NCI-H460 (cell line): ENCODE results near the gene SQSTM1. TPM values are rescaled to one million over a fixed set of nuclear protein-coding genes. Genes with fewer than 3 reads are reported as not detected.

Experiments used
- DNase-seq: peaks from one replicate; pipeline ENCODE4 v3.0.0-alpha.2; 2016; ENCODE audit warnings: low read depth; ENCODE audit errors: extremely low read depth
- total RNA-seq: library from RNA; depleted of rRNA; stranded (reverse); fragments of >200 nt; shearing (Covaris generic); gene quantifications from 2 replicates; pipeline ENCODE4 v1.2.3, GENCODE V29; 2014

SQSTM1 gene
- total RNA-seq, 1 experiment from 2014 or later, result 637 TPM

GRCh38 chr5:179794171-179794570 is 26.5 kb upstream of the SQSTM1 start:
- no peak for DNase-seq

- no peak for DNase-seq
These were observed 26.1 kb upstream of the SQSTM1 start for GRCh38 chr5:179794575-179794974.

GRCh38 chr5:179795049-179795862 is 25.4 kb upstream of the SQSTM1 start:
- DNase-seq, result no peak

GRCh38 chr5:179795863-179796833 is 24.6 kb upstream of the SQSTM1 start:
- DNase-seq, result peak; percentile 72

GRCh38 chr5:179796877-179797608 is 23.7 kb upstream of the SQSTM1 start:
- DNase-seq, result no peak

GRCh38 chr5:179797741-179798140 is 23.0 kb upstream of the SQSTM1 start:
- DNase-seq, result no peak

GRCh38 chr5:179798144-179798770 is 22.4 kb upstream of the SQSTM1 start:
- no peak for DNase-seq

- no peak for DNase-seq
These were observed 21.7 kb upstream of the SQSTM1 start for GRCh38 chr5:179798771-179799643.

GRCh38 chr5:179799644-179799973 is 21.1 kb upstream of the SQSTM1 start:
- DNase-seq, result no peak

- DNase-seq, result no peak
These were observed 20.5 kb upstream of the SQSTM1 start for GRCh38 chr5:179800071-179800695.

- no peak for DNase-seq
These were observed 20.0 kb upstream of the SQSTM1 start for GRCh38 chr5:179800696-179801201.

GRCh38 chr5:179801304-179802206 is 19.1 kb upstream of the SQSTM1 start:
- DNase-seq, result no peak

- DNase-seq, result no peak
These were observed 18.4 kb upstream of the SQSTM1 start for GRCh38 chr5:179802207-179802883.

GRCh38 chr5:179802950-179803562 is 17.6 kb upstream of the SQSTM1 start:
- no peak for DNase-seq

- no peak for DNase-seq
These were observed 16.8 kb upstream of the SQSTM1 start for GRCh38 chr5:179803651-179804554.

GRCh38 chr5:179804555-179804947 is 16.2 kb upstream of the SQSTM1 start:
- DNase-seq, result no peak
